Measurements from ENCODE around the gene GPRC5C. TPM values are rescaled to one million over a fixed set of nuclear protein-coding genes. Genes with fewer than 3 reads are reported as not detected.

The GPRC5C gene
- total RNA-seq, 1 donor from 2014 or later, result 38.7 TPM

GRCh38 chr17:74430706-74431567, 951 bp upstream of the GPRC5C start:
- Mint-ChIP-seq H3K36me3 (no peaks in the 10 kb centered on the region), H3K4me3 (peak overlapping the region; percentile 80), H3K4me1 (peaks cover 45% of the 10 kb centered on the region), H3K27ac (peak overlapping the region; percentile 92), H3K27me3 (ENCODE audit: low read depth) (peaks cover 4% of the 10 kb centered on the region), H3K9me3 (no peaks in the 10 kb centered on the region)
- no peak for TF ChIP-seq CTCF (IDR thresholded peaks at IDR 0.05; ENCODE audit: unreplicated experiment)
- peak; percentile 49 to 75 for DNase-seq (ENCODE audit: low spot score in 2 of 2, unreplicated experiment in 2 of 2)

GRCh38 chr17:74432424-74432690, 469 bp downstream of the GPRC5C start:
- Mint-ChIP-seq H3K27me3 (ENCODE audit: low read depth) (peaks cover 4% of the 10 kb centered on the region), H3K9me3 (peaks cover 3% of the 10 kb centered on the region), H3K36me3 (no peaks in the 10 kb centered on the region), H3K4me1 (peaks cover 32% of the 10 kb centered on the region), H3K4me3 (peak overlapping the region; percentile 80), H3K27ac (no peak overlapping the region)
- TF ChIP-seq CTCF (IDR thresholded peaks at IDR 0.05; ENCODE audit: unreplicated experiment), result no peak
- DNase-seq (ENCODE audit: low spot score in 2 of 2, unreplicated experiment in 2 of 2), result no peak

- no peak for TF ChIP-seq CTCF (IDR thresholded peaks at IDR 0.05; ENCODE audit: unreplicated experiment)
- peak overlapping the region; percentile 80 for H3K4me3 Mint-ChIP-seq
- H3K4me1 Mint-ChIP-seq, result peaks cover 27% of the 10 kb centered on the region
- H3K27ac Mint-ChIP-seq, result peak overlapping the region; percentile 81
- no peak for DNase-seq (ENCODE audit: low spot score in 2 of 2, unreplicated experiment in 2 of 2)
- H3K9me3 Mint-ChIP-seq, result peaks cover 7% of the 10 kb centered on the region
- peaks cover under 1% of the 10 kb centered on the region for H3K36me3 Mint-ChIP-seq
- H3K27me3 Mint-ChIP-seq (ENCODE audit: low read depth), result peaks cover 4% of the 10 kb centered on the region
These were observed 991 bp downstream of the GPRC5C start for GRCh38 chr17:74432766-74433391.

GRCh38 chr17:74433421-74434121, 1.7 kb downstream of the GPRC5C start:
- H3K36me3 Mint-ChIP-seq, result peaks cover 2% of the 10 kb centered on the region
- H3K27ac Mint-ChIP-seq, result peak overlapping the region; percentile 68
- DNase-seq (ENCODE audit: low spot score in 2 of 2, unreplicated experiment in 2 of 2), result no peak

More at GRCh38 chr17:74433421-74434121, 1.7 kb downstream of the GPRC5C start:
- Mint-ChIP-seq H3K4me1 (peaks cover 26% of the 10 kb centered on the region), H3K9me3 (peaks cover 9% of the 10 kb centered on the region), H3K27me3 (ENCODE audit: low read depth) (peaks cover 4% of the 10 kb centered on the region), H3K4me3 (peak overlapping the region; percentile 80)
- TF ChIP-seq CTCF (IDR thresholded peaks at IDR 0.05; ENCODE audit: unreplicated experiment), result no peak

All from mesothelial cell of epicardium (in vitro differentiated cells).